HCT116 (cell line): ENCODE data around the gene C1QTNF4.

Experiments
- EZH2 ChIP-seq: fragments of 200-600 bp; sonication (generic); IDR thresholded peaks from 2 replicates; pipeline ENCODE4 v1.6.1; 2017; ENCODE audit warnings: antibody characterized with exemption, mixed run types
- JUND ChIP-seq: IDR thresholded peaks from 2 replicates; pipeline ENCODE4 v1.6.1; 2012
- TF ChIP-seq, protein P1 (sequence below), 3 experiments: fragments of 200-600 bp in 1 of 3; sonication (generic) in 1 of 3; IDR thresholded peaks in 2 of 3; conservative IDR thresholded peaks in 1 of 3; 2 replicates each; pipeline ENCODE4 v1.5.1; 2012 to 2017; ENCODE audit warnings: low read depth in 2 of 3, low read length in 2 of 3, antibody characterized with exemption in 1 of 3, borderline replicate concordance in 1 of 3, control low read depth in 1 of 3, mild to moderate bottlenecking in 1 of 3, mixed read lengths in 1 of 3, mixed run types in 1 of 3, moderate library complexity in 1 of 3; ENCODE audit not compliant: insufficient read depth in 1 of 3

GRCh38 chr11:47587723-47588326, 6.4 kb downstream of the C1QTNF4 start:
- TF ChIP-seq JUND, result no peak
- TF ChIP-seq, protein P1, sequence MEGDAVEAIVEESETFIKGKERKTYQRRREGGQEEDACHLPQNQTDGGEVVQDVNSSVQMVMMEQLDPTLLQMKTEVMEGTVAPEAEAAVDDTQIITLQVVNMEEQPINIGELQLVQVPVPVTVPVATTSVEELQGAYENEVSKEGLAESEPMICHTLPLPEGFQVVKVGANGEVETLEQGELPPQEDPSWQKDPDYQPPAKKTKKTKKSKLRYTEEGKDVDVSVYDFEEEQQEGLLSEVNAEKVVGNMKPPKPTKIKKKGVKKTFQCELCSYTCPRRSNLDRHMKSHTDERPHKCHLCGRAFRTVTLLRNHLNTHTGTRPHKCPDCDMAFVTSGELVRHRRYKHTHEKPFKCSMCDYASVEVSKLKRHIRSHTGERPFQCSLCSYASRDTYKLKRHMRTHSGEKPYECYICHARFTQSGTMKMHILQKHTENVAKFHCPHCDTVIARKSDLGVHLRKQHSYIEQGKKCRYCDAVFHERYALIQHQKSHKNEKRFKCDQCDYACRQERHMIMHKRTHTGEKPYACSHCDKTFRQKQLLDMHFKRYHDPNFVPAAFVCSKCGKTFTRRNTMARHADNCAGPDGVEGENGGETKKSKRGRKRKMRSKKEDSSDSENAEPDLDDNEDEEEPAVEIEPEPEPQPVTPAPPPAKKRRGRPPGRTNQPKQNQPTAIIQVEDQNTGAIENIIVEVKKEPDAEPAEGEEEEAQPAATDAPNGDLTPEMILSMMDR (IDR thresholded peaks at IDR 0.05 in 2 of 3, conservative IDR thresholded peaks at IDR 0.05 in 1 of 3; ENCODE audit: borderline replicate concordance in 1 of 3, insufficient read depth in 1 of 3, low read depth in 2 of 3, low read length in 2 of 3), result no peak
- TF ChIP-seq EZH2, result no peak
